ENCODE results near the gene ZNF239. TPM values are rescaled to one million over a fixed set of nuclear protein-coding genes. Genes with fewer than 3 reads are reported as not detected.

Gene ZNF239
- total RNA-seq, 2 donors from 2014 or later = 2.8 to 6.5 TPM

DNA sequence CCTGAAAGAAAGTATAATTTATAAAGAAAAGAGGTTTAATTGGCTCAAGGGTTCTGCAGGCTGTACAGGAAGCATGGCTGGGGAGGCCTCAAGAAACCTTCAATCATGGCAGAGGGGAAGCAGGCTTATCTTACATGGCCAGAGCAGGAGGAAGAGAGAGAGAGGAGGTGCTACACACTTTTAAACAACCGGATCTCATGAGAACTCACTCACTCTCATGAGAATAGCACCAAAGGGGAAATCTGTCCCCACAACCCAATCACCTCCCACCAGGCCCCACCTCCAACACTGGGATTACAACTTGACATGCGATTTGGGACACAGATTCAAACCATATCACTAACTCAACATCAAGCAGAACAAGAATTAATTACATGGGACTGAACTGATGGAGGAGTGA, 24.9 kb upstream of the ZNF239 start:
- H3K27ac ChIP-seq = no peak overlapping the region
- TF ChIP-seq, protein P1, sequence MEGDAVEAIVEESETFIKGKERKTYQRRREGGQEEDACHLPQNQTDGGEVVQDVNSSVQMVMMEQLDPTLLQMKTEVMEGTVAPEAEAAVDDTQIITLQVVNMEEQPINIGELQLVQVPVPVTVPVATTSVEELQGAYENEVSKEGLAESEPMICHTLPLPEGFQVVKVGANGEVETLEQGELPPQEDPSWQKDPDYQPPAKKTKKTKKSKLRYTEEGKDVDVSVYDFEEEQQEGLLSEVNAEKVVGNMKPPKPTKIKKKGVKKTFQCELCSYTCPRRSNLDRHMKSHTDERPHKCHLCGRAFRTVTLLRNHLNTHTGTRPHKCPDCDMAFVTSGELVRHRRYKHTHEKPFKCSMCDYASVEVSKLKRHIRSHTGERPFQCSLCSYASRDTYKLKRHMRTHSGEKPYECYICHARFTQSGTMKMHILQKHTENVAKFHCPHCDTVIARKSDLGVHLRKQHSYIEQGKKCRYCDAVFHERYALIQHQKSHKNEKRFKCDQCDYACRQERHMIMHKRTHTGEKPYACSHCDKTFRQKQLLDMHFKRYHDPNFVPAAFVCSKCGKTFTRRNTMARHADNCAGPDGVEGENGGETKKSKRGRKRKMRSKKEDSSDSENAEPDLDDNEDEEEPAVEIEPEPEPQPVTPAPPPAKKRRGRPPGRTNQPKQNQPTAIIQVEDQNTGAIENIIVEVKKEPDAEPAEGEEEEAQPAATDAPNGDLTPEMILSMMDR (IDR thresholded peaks at IDR 0.05) = no peak
- H3K4me3 ChIP-seq = no peak overlapping the region
- no peaks in the 10 kb centered on the region for H3K4me1 ChIP-seq (ENCODE audit: control insufficient read depth in 1 of 2, low read depth in 2 of 2)
- ATAC-seq (ENCODE audit: insufficient number of reproducible peaks, low FRiP score, low read depth) = no peak
- H3K36me3 ChIP-seq = no peaks in the 10 kb centered on the region
- no peak for DNase-seq (ENCODE audit: low spot score)
- H3K9me3 ChIP-seq = no peaks in the 10 kb centered on the region
- no peaks in the 10 kb centered on the region for H3K27me3 ChIP-seq (replicated peaks; ENCODE audit: insufficient read depth)

DNA sequence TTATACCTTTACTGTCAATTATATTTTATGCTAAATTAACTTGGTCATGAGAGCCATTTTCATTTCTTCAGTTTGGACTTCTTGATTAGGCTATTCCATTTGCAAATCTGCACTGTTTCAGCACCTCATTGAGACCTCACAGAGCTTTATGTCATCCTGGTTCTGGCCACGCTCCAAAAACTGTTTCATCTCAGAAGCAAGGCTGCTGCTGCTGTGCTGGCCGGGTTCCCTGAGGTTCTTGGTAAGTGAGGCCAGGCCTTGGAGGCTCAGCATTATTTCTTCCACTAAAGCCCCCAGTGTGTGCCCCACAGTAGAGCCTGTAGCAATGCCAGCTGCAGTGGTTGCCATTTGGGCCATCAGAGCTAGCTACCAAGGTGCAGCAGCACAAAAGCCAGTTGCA, 24.0 kb upstream of the ZNF239 start:
- no peak for ATAC-seq (ENCODE audit: insufficient number of reproducible peaks, low FRiP score, low read depth)
- H3K4me1 ChIP-seq (ENCODE audit: control insufficient read depth in 1 of 2, low read depth in 2 of 2) = no peaks in the 10 kb centered on the region

DNA sequence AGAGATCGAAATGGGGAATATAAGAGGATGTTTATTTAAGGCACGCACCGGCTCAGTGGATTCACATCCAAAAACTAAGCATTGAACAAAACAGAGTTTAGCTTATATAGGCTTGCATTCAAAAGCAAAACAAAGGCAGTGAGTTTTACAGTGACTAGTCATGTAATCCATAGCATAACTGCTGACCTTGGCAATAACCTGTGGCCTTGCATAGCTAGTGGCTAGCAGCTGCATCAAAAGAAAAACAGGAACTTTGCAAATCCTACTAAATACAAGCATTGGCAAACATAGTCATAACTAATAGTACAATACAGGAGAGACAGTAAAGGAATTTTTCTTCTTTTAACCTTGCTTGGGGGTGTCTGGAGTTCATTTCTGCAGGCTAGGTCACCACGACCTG, 22.1 kb upstream of the ZNF239 start:
- no peaks in the 10 kb centered on the region for H3K4me1 ChIP-seq (ENCODE audit: control insufficient read depth in 1 of 2, low read depth in 2 of 2)
- no peak overlapping the region for H3K27ac ChIP-seq
- DNase-seq (ENCODE audit: low spot score) (no peak), ATAC-seq (ENCODE audit: insufficient number of reproducible peaks, low FRiP score, low read depth) (no peak)
- no peaks in the 10 kb centered on the region for H3K36me3 ChIP-seq
- H3K9me3 ChIP-seq = no peaks in the 10 kb centered on the region
- H3K4me3 ChIP-seq = no peak overlapping the region
- TF ChIP-seq, protein P1 (IDR thresholded peaks at IDR 0.05) = no peak
- H3K27me3 ChIP-seq (replicated peaks; ENCODE audit: insufficient read depth) = no peaks in the 10 kb centered on the region

More for the DNA sequence above, 24.0 kb upstream of the ZNF239 start:
- DNase-seq (ENCODE audit: low spot score) = no peak
- H3K36me3 ChIP-seq = no peaks in the 10 kb centered on the region
- no peak overlapping the region for H3K27ac ChIP-seq
- H3K27me3 ChIP-seq (replicated peaks; ENCODE audit: insufficient read depth) = no peaks in the 10 kb centered on the region
- TF ChIP-seq, protein P1 (IDR thresholded peaks at IDR 0.05) = no peak
- H3K9me3 ChIP-seq = no peaks in the 10 kb centered on the region
- no peak overlapping the region for H3K4me3 ChIP-seq

DNA sequence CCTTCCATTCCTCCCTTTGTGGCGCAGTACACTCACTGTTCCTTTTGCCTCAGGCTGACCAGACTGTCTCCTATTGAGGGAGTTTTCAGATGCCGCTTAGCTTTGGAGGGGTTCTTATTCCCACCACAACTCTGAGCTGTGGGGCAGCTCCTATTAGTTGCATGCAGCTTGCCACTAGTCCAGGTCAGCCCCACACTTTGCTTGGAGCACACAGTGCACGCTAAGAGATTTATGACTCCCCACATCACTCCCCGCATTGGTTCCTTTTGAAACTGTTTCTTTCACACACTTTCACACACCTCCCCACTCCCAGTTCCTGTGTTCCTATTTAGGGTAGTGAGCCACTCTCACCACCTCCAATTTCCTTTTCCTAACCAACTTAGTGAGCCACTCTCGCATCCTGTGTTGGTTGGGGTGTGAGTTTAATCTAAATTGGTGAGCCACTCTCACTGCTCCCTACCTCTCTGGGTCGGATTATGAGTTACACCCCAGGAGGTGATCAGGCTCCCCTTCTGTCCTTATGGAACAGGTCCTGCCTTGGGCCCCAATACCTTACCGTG, 21.4 kb upstream of the ZNF239 start:
- DNase-seq (ENCODE audit: low spot score) = no peak
- ATAC-seq (ENCODE audit: insufficient number of reproducible peaks, low FRiP score, low read depth) = no peak
- H3K4me3 ChIP-seq = no peak overlapping the region

DNA sequence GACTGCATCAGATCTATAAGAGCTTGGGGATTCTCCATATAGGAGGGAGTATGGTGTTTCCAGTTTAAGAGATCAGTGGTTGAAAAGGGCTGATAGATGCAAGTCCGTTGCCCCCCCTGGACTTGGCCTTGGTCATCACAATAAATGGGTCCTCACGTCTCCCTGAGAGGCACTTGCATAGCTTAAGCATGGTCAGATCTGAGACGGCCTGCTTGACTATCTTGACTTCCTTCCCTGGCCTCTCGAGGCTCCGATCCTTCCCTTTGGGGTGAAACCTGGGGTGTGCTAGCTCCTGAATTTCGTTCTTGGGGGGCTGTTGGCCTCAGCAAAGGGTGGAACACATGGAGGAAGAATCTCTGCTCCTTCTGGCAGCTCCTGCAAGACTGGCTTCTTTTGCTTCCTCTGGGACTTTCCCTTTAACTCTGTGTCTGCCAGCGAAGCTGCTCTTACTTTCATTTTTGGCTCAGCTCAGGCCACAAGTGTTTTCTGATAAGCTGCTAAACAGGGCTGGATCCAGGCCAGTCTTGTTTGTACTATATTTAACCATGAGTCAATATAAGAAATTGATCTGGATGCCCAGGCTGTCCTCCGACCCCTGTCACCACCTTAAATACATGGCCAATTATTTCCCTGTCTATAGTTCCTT, 20.7 kb upstream of the ZNF239 start:
- ATAC-seq (ENCODE audit: insufficient number of reproducible peaks, low FRiP score, low read depth) (no peak), DNase-seq (ENCODE audit: low spot score) (no peak)
- no peaks in the 10 kb centered on the region for H3K36me3 ChIP-seq
- H3K27ac ChIP-seq = no peak overlapping the region
- H3K4me1 ChIP-seq (ENCODE audit: control insufficient read depth in 1 of 2, low read depth in 2 of 2) = no peaks in the 10 kb centered on the region
- no peaks in the 10 kb centered on the region for H3K9me3 ChIP-seq
- no peaks in the 10 kb centered on the region for H3K27me3 ChIP-seq (replicated peaks; ENCODE audit: insufficient read depth)
- TF ChIP-seq, protein P1 (IDR thresholded peaks at IDR 0.05) = no peak
- peak overlapping the region; percentile 60 for H3K4me3 ChIP-seq

More for the DNA sequence above, 21.4 kb upstream of the ZNF239 start:
- Histone ChIP-seq H3K9me3 (no peaks in the 10 kb centered on the region), H3K4me1 (ENCODE audit: control insufficient read depth in 1 of 2, low read depth in 2 of 2) (no peaks in the 10 kb centered on the region), H3K36me3 (no peaks in the 10 kb centered on the region), H3K27ac (no peak overlapping the region), H3K27me3 (replicated peaks; ENCODE audit: insufficient read depth) (no peaks in the 10 kb centered on the region)
- TF ChIP-seq, protein P1 (IDR thresholded peaks at IDR 0.05) = no peak
